Measurements from ENCODE around the gene EHF.

- TF ChIP-seq, protein P1, sequence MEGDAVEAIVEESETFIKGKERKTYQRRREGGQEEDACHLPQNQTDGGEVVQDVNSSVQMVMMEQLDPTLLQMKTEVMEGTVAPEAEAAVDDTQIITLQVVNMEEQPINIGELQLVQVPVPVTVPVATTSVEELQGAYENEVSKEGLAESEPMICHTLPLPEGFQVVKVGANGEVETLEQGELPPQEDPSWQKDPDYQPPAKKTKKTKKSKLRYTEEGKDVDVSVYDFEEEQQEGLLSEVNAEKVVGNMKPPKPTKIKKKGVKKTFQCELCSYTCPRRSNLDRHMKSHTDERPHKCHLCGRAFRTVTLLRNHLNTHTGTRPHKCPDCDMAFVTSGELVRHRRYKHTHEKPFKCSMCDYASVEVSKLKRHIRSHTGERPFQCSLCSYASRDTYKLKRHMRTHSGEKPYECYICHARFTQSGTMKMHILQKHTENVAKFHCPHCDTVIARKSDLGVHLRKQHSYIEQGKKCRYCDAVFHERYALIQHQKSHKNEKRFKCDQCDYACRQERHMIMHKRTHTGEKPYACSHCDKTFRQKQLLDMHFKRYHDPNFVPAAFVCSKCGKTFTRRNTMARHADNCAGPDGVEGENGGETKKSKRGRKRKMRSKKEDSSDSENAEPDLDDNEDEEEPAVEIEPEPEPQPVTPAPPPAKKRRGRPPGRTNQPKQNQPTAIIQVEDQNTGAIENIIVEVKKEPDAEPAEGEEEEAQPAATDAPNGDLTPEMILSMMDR (IDR thresholded peaks at IDR 0.05; ENCODE audit: control extremely low read depth in 1 of 3, insufficient read depth in 1 of 3, low read depth in 1 of 3, low read length in 3 of 3) = no peak
- TF ChIP-seq RXRA (IDR thresholded peaks at IDR 0.05; ENCODE audit: insufficient read depth, low read depth, low read length) (no peak), KDM1A (IDR thresholded peaks at IDR 0.05; ENCODE audit: borderline replicate concordance, low read length) (no peak), POLR2A (IDR thresholded peaks at IDR 0.05; ENCODE audit: control extremely low read depth in 1 of 2, low read depth in 2 of 2, low read length in 2 of 2) (no peak), POLR2AphosphoS5 (IDR thresholded peaks at IDR 0.05; ENCODE audit: low read depth, low read length) (no peak), EP300 (IDR thresholded peaks at IDR 0.05; ENCODE audit: borderline replicate concordance in 1 of 2, low read depth in 2 of 2, low read length in 2 of 2) (no peak), MAX (IDR thresholded peaks at IDR 0.05) (no peak)
These were observed 33.8 kb downstream of the EHF start for GRCh38 chr11:34654483-34655334.
